ENCODE data around the gene GRIK2.

The GRIK2 gene

GRCh38 chr6:101682937-101683336, 289.4 kb downstream of the GRIK2 start:
- Histone ChIP-seq H3K9me3 (ENCODE audit: control insufficient read depth in 5 of 5, low read length in 5 of 5) (no peaks in the 10 kb centered on the region), H3K27me3 (ENCODE audit: control insufficient read depth in 5 of 5, insufficient read depth in 4 of 5, low read length in 5 of 5) (no peaks in the 10 kb centered on the region), H3K4me3 (ENCODE audit: low read depth in 1 of 5, low read length in 5 of 5) (no peak overlapping the region), H3K4me1 (ENCODE audit: control insufficient read depth in 5 of 5, insufficient read depth in 5 of 5, low read length in 5 of 5) (no peaks in the 10 kb centered on the region), H3K27ac (ENCODE audit: low read depth, low read length) (no peak overlapping the region), H3K9ac (ENCODE audit: low read length in 5 of 5) (no peak overlapping the region), H3K36me3 (ENCODE audit: control insufficient read depth in 5 of 5, insufficient read depth in 5 of 5, low read length in 5 of 5) (no peaks in the 10 kb centered on the region)

- H3K4me3 ChIP-seq (ENCODE audit: low read depth in 1 of 5, low read length in 5 of 5) = no peak overlapping the region
- H3K27ac ChIP-seq (ENCODE audit: low read depth, low read length) = no peak overlapping the region
- H3K9ac ChIP-seq (ENCODE audit: low read length in 5 of 5) = no peak overlapping the region
- no peaks in the 10 kb centered on the region for H3K27me3 ChIP-seq (ENCODE audit: control insufficient read depth in 5 of 5, insufficient read depth in 4 of 5, low read length in 5 of 5)
- H3K4me1 ChIP-seq (ENCODE audit: control insufficient read depth in 5 of 5, insufficient read depth in 5 of 5, low read length in 5 of 5) = no peaks in the 10 kb centered on the region
- no peaks in the 10 kb centered on the region for H3K9me3 ChIP-seq (ENCODE audit: control insufficient read depth in 5 of 5, low read length in 5 of 5)
- H3K36me3 ChIP-seq (ENCODE audit: control insufficient read depth in 5 of 5, insufficient read depth in 5 of 5, low read length in 5 of 5) = no peaks in the 10 kb centered on the region
Measured at GRCh38 chr6:101683884-101684283, 290.4 kb downstream of the GRIK2 start.

- Histone ChIP-seq H3K4me1 (ENCODE audit: control insufficient read depth in 5 of 5, insufficient read depth in 5 of 5, low read length in 5 of 5) (no peaks in the 10 kb centered on the region), H3K27me3 (ENCODE audit: control insufficient read depth in 5 of 5, insufficient read depth in 4 of 5, low read length in 5 of 5) (no peaks in the 10 kb centered on the region), H3K4me3 (ENCODE audit: low read depth in 1 of 5, low read length in 5 of 5) (no peak overlapping the region), H3K27ac (ENCODE audit: low read depth, low read length) (no peak overlapping the region), H3K36me3 (ENCODE audit: control insufficient read depth in 5 of 5, insufficient read depth in 5 of 5, low read length in 5 of 5) (no peaks in the 10 kb centered on the region), H3K9me3 (ENCODE audit: control insufficient read depth in 5 of 5, low read length in 5 of 5) (no peaks in the 10 kb centered on the region), H3K9ac (ENCODE audit: low read length in 5 of 5) (no peak overlapping the region)
Measured at GRCh38 chr6:101686653-101687052, 293.1 kb downstream of the GRIK2 start.

- Histone ChIP-seq H3K9me3 (ENCODE audit: control insufficient read depth in 5 of 5, low read length in 5 of 5) (no peaks in the 10 kb centered on the region), H3K27me3 (ENCODE audit: control insufficient read depth in 5 of 5, insufficient read depth in 4 of 5, low read length in 5 of 5) (no peaks in the 10 kb centered on the region), H3K4me1 (ENCODE audit: control insufficient read depth in 5 of 5, insufficient read depth in 5 of 5, low read length in 5 of 5) (no peaks in the 10 kb centered on the region), H3K9ac (ENCODE audit: low read length in 5 of 5) (no peak overlapping the region), H3K4me3 (ENCODE audit: low read depth in 1 of 5, low read length in 5 of 5) (no peak overlapping the region), H3K27ac (ENCODE audit: low read depth, low read length) (no peak overlapping the region), H3K36me3 (ENCODE audit: control insufficient read depth in 5 of 5, insufficient read depth in 5 of 5, low read length in 5 of 5) (no peaks in the 10 kb centered on the region)
Measured at GRCh38 chr6:101689156-101689555, 295.6 kb downstream of the GRIK2 start.

GRCh38 chr6:101689695-101690094, 296.2 kb downstream of the GRIK2 start:
- no peaks in the 10 kb centered on the region for H3K36me3 ChIP-seq (ENCODE audit: control insufficient read depth in 5 of 5, insufficient read depth in 5 of 5, low read length in 5 of 5)
- no peaks in the 10 kb centered on the region for H3K9me3 ChIP-seq (ENCODE audit: control insufficient read depth in 5 of 5, low read length in 5 of 5)
- H3K4me1 ChIP-seq (ENCODE audit: control insufficient read depth in 5 of 5, insufficient read depth in 5 of 5, low read length in 5 of 5) = no peaks in the 10 kb centered on the region
- no peak overlapping the region for H3K4me3 ChIP-seq (ENCODE audit: low read depth in 1 of 5, low read length in 5 of 5)
- H3K27ac ChIP-seq (ENCODE audit: low read depth, low read length) = no peak overlapping the region
- H3K9ac ChIP-seq (ENCODE audit: low read length in 5 of 5) = no peak overlapping the region
- H3K27me3 ChIP-seq (ENCODE audit: control insufficient read depth in 5 of 5, insufficient read depth in 4 of 5, low read length in 5 of 5) = no peaks in the 10 kb centered on the region

- Histone ChIP-seq H3K4me1 (ENCODE audit: control insufficient read depth in 5 of 5, insufficient read depth in 5 of 5, low read length in 5 of 5) (no peaks in the 10 kb centered on the region), H3K9ac (ENCODE audit: low read length in 5 of 5) (no peak overlapping the region), H3K27me3 (ENCODE audit: control insufficient read depth in 5 of 5, insufficient read depth in 4 of 5, low read length in 5 of 5) (no peaks in the 10 kb centered on the region), H3K36me3 (ENCODE audit: control insufficient read depth in 5 of 5, insufficient read depth in 5 of 5, low read length in 5 of 5) (no peaks in the 10 kb centered on the region), H3K9me3 (ENCODE audit: control insufficient read depth in 5 of 5, low read length in 5 of 5) (no peaks in the 10 kb centered on the region), H3K27ac (ENCODE audit: low read depth, low read length) (no peak overlapping the region), H3K4me3 (ENCODE audit: low read depth in 1 of 5, low read length in 5 of 5) (no peak overlapping the region)
Measured at GRCh38 chr6:101700655-101701054, 307.1 kb downstream of the GRIK2 start.

GRCh38 chr6:101703311-101703710, 309.8 kb downstream of the GRIK2 start:
- Histone ChIP-seq H3K9me3 (ENCODE audit: control insufficient read depth in 5 of 5, low read length in 5 of 5) (no peaks in the 10 kb centered on the region), H3K4me3 (ENCODE audit: low read depth in 1 of 5, low read length in 5 of 5) (no peak overlapping the region), H3K9ac (ENCODE audit: low read length in 5 of 5) (no peak overlapping the region), H3K27me3 (ENCODE audit: control insufficient read depth in 5 of 5, insufficient read depth in 4 of 5, low read length in 5 of 5) (no peaks in the 10 kb centered on the region), H3K36me3 (ENCODE audit: control insufficient read depth in 5 of 5, insufficient read depth in 5 of 5, low read length in 5 of 5) (no peaks in the 10 kb centered on the region), H3K27ac (ENCODE audit: low read depth, low read length) (no peak overlapping the region), H3K4me1 (ENCODE audit: control insufficient read depth in 5 of 5, insufficient read depth in 5 of 5, low read length in 5 of 5) (no peaks in the 10 kb centered on the region)

- Histone ChIP-seq H3K27me3 (ENCODE audit: control insufficient read depth in 5 of 5, insufficient read depth in 4 of 5, low read length in 5 of 5) (no peaks in the 10 kb centered on the region), H3K27ac (ENCODE audit: low read depth, low read length) (no peak overlapping the region), H3K4me3 (ENCODE audit: low read depth in 1 of 5, low read length in 5 of 5) (no peak overlapping the region), H3K4me1 (ENCODE audit: control insufficient read depth in 5 of 5, insufficient read depth in 5 of 5, low read length in 5 of 5) (no peaks in the 10 kb centered on the region), H3K9me3 (ENCODE audit: control insufficient read depth in 5 of 5, low read length in 5 of 5) (no peaks in the 10 kb centered on the region), H3K9ac (ENCODE audit: low read length in 5 of 5) (no peak overlapping the region), H3K36me3 (ENCODE audit: control insufficient read depth in 5 of 5, insufficient read depth in 5 of 5, low read length in 5 of 5) (no peaks in the 10 kb centered on the region)
Measured at GRCh38 chr6:101705866-101706265, 312.4 kb downstream of the GRIK2 start.

- Histone ChIP-seq H3K9ac (ENCODE audit: low read length in 5 of 5) (no peak overlapping the region), H3K27me3 (ENCODE audit: control insufficient read depth in 5 of 5, insufficient read depth in 4 of 5, low read length in 5 of 5) (no peaks in the 10 kb centered on the region), H3K27ac (ENCODE audit: low read depth, low read length) (no peak overlapping the region), H3K36me3 (ENCODE audit: control insufficient read depth in 5 of 5, insufficient read depth in 5 of 5, low read length in 5 of 5) (no peaks in the 10 kb centered on the region), H3K4me3 (ENCODE audit: low read depth in 1 of 5, low read length in 5 of 5) (no peak overlapping the region), H3K4me1 (ENCODE audit: control insufficient read depth in 5 of 5, insufficient read depth in 5 of 5, low read length in 5 of 5) (no peaks in the 10 kb centered on the region), H3K9me3 (ENCODE audit: control insufficient read depth in 5 of 5, low read length in 5 of 5) (no peaks in the 10 kb centered on the region)
Measured at GRCh38 chr6:101706576-101706975, 313.1 kb downstream of the GRIK2 start.

GRCh38 chr6:101711518-101711917, 318.0 kb downstream of the GRIK2 start:
- H3K27ac ChIP-seq (ENCODE audit: low read depth, low read length) = no peak overlapping the region
- H3K4me3 ChIP-seq (ENCODE audit: low read depth in 1 of 5, low read length in 5 of 5) = no peak overlapping the region
- no peaks in the 10 kb centered on the region for H3K4me1 ChIP-seq (ENCODE audit: control insufficient read depth in 5 of 5, insufficient read depth in 5 of 5, low read length in 5 of 5)
- no peaks in the 10 kb centered on the region for H3K9me3 ChIP-seq (ENCODE audit: control insufficient read depth in 5 of 5, low read length in 5 of 5)
- no peaks in the 10 kb centered on the region for H3K36me3 ChIP-seq (ENCODE audit: control insufficient read depth in 5 of 5, insufficient read depth in 5 of 5, low read length in 5 of 5)
- no peak overlapping the region for H3K9ac ChIP-seq (ENCODE audit: low read length in 5 of 5)
- H3K27me3 ChIP-seq (ENCODE audit: control insufficient read depth in 5 of 5, insufficient read depth in 4 of 5, low read length in 5 of 5) = no peaks in the 10 kb centered on the region

- Histone ChIP-seq H3K4me1 (ENCODE audit: control insufficient read depth in 5 of 5, insufficient read depth in 5 of 5, low read length in 5 of 5) (no peaks in the 10 kb centered on the region), H3K9me3 (ENCODE audit: control insufficient read depth in 5 of 5, low read length in 5 of 5) (no peaks in the 10 kb centered on the region), H3K9ac (ENCODE audit: low read length in 5 of 5) (no peak overlapping the region), H3K36me3 (ENCODE audit: control insufficient read depth in 5 of 5, insufficient read depth in 5 of 5, low read length in 5 of 5) (no peaks in the 10 kb centered on the region), H3K4me3 (ENCODE audit: low read depth in 1 of 5, low read length in 5 of 5) (no peak overlapping the region), H3K27ac (ENCODE audit: low read depth, low read length) (no peak overlapping the region), H3K27me3 (ENCODE audit: control insufficient read depth in 5 of 5, insufficient read depth in 4 of 5, low read length in 5 of 5) (no peaks in the 10 kb centered on the region)
Measured at GRCh38 chr6:101716387-101716786, 322.9 kb downstream of the GRIK2 start.

Measured in subcutaneous abdominal adipose tissue (tissue), 5 donors.